ENCODE measurements around the gene BCO2. TPM values are rescaled to one million over a fixed set of nuclear protein-coding genes. Genes with fewer than 3 reads are reported as not detected.

BCO2 gene, protein sequence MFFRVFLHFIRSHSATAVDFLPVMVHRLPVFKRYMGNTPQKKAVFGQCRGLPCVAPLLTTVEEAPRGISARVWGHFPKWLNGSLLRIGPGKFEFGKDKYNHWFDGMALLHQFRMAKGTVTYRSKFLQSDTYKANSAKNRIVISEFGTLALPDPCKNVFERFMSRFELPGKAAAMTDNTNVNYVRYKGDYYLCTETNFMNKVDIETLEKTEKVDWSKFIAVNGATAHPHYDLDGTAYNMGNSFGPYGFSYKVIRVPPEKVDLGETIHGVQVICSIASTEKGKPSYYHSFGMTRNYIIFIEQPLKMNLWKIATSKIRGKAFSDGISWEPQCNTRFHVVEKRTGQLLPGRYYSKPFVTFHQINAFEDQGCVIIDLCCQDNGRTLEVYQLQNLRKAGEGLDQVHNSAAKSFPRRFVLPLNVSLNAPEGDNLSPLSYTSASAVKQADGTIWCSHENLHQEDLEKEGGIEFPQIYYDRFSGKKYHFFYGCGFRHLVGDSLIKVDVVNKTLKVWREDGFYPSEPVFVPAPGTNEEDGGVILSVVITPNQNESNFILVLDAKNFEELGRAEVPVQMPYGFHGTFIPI
- 2.3 and 12.2 TPM in 2 replicates for total RNA-seq

DNA sequence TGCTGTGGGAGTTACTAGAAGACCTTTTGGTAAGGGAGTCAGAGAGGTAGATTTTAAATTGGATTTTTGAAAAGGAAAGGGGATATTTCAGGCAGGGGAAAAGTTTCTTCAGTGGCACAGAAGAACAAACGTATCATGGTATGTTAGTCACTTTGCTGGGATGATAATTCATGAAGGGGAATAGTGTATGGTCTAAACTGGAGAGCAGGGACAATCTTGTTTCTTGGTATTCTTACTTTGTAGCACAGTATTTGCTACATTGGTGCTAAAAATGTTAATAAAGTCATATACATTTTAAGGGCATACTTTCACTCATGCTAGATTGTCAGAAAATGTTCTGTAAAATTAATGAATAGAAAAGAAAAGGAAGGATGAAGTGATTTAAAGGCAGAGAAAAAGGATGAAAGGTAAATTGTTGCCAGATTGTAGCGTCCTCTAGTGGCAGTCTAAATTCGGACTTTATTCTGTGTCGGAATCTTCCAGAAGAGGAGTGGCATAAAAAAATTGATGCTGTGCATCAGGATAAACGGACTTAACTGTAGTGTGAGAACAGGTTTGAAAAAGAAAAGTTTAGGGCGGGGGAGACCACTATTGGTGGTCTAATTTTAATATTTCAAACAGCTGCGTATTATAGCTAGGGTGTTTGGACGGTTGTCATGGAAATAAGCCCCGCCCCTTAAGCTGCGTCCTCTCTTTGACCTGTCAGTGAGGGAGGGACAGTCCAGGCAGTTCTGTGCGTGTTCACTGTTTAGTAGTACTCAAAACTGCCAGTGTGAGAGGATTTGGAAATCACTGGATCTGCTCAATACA lies at the start of gene BCO2:
TSS of gene BCO2 (plus strand) at position 724 of the 810 bp plus-strand sequence. CDS start 90 bp downstream, outside the sequence.

DNA sequence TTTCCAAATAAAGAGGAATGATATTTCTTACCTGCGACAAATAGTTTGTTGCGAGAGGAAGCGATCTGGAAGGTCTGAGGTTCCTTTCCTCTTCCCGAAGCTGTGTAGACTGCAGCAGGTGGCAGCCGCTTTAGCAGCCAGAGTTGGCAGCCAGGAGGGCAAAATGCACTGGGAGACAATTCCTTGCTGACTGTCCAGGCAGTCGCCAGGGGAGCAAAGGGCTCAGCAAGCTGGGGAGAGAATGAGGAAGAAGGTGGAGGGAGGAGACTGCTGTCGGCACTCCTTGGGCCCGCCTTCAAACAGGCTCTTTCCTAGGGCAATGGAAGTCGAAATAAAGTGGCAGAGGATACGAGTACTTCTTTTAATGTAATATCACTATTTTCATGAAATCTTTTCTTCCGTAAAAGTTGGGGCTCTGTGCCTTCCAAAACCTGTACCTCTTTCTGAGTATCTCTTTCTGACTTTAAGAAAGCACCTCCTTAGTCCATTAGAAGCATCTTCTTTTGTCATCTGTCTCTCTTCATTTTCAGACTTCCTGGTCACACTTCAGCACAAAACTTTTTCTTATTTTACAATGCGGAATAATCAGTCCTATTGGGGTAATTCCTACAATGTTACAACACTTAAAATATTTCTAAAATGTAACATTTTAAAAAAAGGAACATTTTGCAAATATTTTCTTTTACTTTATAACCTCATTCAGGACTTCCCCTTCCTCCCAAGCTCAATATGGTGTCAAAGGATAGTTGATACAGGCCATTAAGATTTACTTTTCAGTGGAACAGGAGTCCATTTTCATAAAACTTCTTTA lies 11.2 kb upstream of the BCO2 start, which contains the start of gene IL18:
TSS of gene IL18 (minus strand) at position 220 of the 811 bp plus-strand sequence. CDS start 9,041 bp downstream, outside the sequence.

GRCh38 chr11:112167145-112167544 lies 8.2 kb upstream of the BCO2 start, which contains the start of gene TEX12:
Gene TEX12 (plus strand): TSS chr11:112167372. CDS start chr11:112169269, 1,897 bp downstream.

DNA sequence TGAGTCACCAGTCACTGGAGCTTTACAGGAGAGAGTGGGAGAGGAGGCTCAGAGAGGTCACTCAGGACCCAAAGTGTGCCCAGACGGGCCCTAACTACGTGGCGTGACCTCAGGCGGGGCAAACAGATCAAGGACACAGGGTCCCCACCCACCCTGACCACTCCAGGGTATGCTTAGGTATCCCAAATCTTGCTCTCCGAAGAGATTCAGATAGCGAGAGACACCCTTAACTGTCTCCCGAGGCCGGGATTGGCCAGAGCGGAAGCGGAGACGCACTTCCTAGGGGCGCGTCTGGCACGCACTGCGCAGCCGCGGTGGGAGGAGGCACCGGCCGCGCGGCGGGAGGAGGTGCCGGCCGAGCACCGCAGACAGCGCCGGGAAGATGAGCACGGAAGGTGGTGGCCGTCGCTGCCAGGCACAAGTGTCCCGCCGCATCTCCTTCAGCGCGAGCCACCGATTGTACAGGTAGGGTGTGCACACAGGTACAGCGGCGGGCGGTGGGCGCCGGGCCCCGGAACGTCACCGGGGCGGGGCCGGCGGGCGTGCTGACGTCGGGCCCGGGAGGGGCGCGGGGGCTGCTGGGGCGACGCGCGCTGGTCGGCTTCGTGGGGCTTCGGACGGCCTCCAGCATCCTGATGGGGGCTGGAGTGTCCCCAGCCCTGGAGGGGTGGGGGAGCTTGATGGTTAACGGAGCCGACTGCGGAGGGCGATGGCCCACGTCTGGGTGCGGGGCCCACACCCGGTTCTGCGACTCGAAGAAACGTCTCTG lies 50.9 kb downstream of the BCO2 start, which contains the start of gene PTS:
TSS of gene PTS (plus strand) at position 367 of the 769 bp plus-strand sequence. CDS start at position 383, 16 bp downstream.

DNA sequence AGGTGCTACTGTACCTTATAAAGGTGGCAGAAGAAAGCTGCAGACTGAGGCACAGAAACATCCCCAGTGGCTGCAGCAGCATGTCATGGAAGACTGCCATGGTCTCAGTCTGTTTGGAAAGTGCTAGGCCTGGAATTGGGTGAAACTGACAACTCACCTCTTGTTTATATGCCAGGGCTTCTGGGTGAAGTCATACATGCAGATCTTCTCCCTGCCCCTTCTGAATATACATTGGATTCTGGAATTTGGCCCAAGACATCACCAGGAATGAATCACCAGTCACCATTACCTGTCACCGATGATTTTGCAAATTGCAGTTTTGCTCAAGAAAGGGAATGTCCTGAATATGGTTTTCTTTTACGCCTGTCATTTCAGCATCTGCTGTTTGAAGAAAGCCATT lies 85.2 kb downstream of the BCO2 start, which contains the start of gene PLET1:
TSS of gene PLET1 (minus strand) at position 371 of the 400 bp plus-strand sequence. CDS start at position 100, 271 bp downstream.

Other genes with a start within 250 kb of the BCO2 start
- 13.7 and 16.3 TPM in 2 replicates for gene DIXDC1, start 238.2 kb upstream of the BCO2 start, total RNA-seq
- 37.4 and 43.2 TPM in 2 replicates for gene DLAT, start 150.1 kb upstream of the BCO2 start, total RNA-seq
- gene PIH1D2, start 101.5 kb upstream of the BCO2 start, total RNA-seq: 0.69 and 1.2 TPM in 2 replicates
- 21.1 and 22.6 TPM in 2 replicates for gene NKAPD1, start 101.2 kb upstream of the BCO2 start, total RNA-seq
- 16.6 and 30.9 TPM in 2 replicates for gene TIMM8B, start 88.8 kb upstream of the BCO2 start, total RNA-seq
- gene SDHD, start 88.6 kb upstream of the BCO2 start, total RNA-seq: 107 and 111 TPM in 2 replicates
- 0.37 TPM in 1 of 2 replicates, not detected in the other for gene IL18, start 11.4 kb upstream of the BCO2 start, total RNA-seq
- gene TEX12, start 8.1 kb upstream of the BCO2 start, total RNA-seq: 0.30 and 0.46 TPM in 2 replicates
- 49.3 and 60.0 TPM in 2 replicates for gene PTS, start 50.9 kb downstream of the BCO2 start, total RNA-seq
- not detected in 2 replicates for gene PLET1, start 85.3 kb downstream of the BCO2 start, total RNA-seq